ENCODE results near the gene NUP98.

Gene NUP98

DNA sequence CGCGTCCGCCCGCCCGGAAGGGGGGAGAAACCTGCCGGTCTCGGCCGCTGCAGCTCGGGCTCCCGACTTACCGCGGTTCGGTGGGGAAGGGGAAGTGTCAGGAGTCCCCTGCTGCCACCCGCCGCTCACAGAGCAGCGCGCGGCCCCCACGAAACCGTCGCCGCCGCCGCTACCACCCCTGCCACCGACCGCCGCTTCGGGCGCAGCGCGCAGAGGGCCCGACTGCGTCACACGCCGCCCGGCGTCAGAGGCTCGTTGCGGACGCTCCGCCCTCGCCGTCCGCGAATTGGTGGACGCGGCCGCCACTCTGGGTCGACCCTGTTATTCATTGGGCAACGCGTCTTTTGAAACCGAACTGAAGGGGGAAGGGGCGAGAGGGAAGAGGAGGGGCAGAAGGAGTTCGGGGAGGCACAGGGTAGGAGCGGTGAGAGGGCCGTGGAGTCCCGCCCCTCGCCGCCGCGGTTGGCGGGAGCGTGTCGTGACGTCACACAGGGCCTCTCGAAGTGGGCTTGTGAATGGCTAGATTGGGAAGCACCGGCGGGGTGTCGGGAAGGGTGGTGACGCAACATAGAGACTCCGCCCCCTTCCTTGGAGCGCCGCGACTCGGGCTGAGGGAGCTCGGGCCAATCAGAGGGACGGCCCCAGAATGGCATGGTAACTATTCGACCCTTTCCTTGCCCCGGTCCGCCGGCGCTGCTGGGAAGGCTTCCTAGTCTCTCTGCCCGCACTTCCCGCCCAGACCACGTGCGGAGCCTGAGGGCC lies at the start of gene NUP98:
Gene NUP98 (minus strand): TSS at position 226 of the 762 bp plus-strand sequence. CDS start 15,437 bp downstream, outside the sequence.
- DNase-seq: peak; percentile 82 to 100 (median 99)

DNA sequence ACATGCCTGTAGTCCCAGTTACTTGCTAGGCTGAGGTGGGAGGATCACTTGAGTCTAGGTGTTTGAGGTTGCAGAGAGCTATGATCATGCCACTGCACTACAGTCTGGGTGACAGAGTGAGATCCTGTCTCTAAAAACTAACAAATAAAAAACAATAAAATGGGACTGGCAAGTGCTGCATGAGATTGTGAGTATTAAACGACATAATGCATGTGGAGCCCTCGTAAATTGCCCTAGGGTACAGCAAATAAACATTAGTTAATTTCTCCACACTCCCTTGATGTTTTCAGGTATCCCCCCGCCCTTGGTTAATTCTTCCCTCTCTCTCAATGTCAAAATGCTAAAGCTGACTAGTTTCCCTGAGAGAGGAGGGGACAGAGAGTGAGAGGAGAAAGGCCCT lies 48.3 kb upstream of the NUP98 start:
- DNase-seq: no peak

DNA sequence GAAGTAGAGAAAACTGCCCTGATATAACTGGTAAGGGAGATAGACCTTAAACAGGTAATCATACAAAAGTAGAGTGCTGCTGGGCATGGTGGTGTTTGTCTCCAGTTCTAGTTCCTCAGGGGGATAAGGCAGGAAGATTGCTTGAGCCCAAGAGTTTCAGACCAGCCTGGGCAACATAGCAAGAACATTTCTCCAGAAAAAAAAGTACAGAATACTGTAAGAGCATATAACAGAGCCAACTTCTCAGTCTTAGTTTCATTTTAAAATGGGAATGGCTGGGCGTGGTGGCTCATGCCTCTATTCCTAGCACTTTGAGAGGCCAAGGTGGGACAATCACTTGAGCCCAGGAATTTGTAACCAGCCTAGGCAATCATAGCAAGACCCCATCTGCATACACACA lies 47.9 kb upstream of the NUP98 start:
- DNase-seq: no peak

DNA sequence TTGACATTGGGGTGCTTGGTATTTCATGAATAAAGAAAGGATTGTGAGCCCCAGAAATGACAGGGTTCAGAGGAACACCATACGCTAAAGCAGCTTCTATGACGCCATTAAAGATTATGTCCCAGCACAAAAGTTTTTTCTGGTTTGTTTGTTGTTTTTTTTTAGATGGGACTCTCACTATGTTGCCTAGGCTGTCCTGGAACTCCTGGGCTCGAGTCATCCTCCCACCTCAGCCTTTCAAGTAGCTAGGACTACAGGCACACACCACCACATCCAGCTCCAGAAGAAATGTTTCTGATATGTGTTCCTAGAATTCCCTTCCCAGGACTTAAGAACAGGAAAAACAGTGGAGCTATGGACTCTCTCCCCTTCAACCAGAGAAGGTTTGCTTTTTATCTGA lies 46.0 kb upstream of the NUP98 start:
- no peak for DNase-seq

DNA sequence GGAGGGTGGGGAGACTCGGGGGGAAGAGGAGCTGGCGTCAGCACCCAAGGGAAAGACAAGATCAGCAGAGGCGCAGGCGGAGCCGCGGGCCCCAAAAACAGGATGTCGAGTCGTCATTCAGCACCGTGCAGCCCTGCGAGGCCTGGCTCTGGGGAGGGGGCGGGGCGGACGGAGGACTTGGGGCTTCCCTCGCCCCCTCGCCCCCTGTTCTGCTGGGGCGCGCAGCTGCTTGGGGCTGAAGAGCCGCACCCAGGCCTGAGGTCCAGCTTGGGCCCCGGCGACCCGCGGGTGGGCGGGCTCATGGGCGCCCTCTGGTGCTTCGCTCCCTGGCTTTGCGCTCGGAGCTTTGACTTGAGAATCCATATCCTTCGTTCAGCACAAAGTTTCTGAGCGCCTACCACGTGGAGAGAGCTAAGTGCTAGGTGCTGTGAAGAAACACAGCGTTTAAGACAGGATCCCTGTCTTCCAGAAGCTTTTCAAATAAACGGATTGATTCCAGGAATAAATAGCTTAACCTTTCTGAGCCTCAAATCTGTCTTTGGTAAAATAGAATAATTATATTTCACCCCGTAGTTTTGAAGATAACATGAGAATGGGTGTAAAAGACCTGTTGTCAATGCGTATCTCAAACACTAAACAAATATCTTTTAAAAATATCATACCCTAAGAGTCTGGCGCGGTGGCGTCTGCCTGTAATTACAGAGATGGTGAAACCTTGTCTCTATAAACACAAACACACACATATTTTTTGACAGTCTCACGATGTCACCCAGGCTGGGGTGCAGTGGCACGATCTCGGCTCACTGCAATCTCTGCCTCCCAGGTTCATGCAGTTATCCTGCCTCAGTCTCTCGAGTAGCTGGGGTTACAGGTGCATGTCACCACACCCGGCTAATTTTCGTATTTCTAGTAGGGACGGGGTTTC lies 44.3 kb upstream of the NUP98 start:
- peak in 45 of 51 donors; percentile 53 to 95 (median 79) for DNase-seq

DNA sequence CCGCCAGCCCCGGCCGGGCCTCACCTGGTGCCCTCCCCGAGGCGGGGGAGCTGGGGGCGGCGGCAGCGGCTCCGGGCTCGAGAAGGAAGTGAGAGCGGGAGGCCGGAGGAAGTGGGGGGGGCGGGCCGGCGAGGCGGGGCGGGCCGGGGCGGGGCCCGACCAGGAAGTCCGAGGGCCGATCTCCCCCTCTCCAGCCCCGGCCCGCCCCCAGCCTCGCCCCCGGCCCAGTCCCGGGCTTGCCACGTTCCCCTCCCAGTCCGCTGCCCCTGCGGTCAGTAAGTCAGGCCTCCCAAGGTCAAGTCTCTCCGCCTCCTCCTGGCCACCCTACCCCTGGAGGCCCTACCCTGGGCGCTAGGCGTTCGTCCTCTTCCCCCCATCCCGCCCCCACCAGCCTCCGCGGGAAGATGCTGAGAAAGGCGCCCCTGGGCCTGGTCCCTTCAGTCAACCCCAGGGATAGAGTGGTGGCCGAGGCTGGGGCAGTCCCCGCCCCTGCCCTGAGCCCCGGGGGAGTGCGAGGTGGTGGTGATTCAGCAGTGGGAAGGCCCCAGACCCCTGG lies 43.6 kb upstream of the NUP98 start, which contains the start of gene RHOG:
Gene RHOG (minus strand): TSS at position 90 of the 556 bp plus-strand sequence. CDS start 12,821 bp downstream, outside the sequence.
- peak in 48 of 51 donors; percentile 48 to 95 (median 76) for DNase-seq

DNA sequence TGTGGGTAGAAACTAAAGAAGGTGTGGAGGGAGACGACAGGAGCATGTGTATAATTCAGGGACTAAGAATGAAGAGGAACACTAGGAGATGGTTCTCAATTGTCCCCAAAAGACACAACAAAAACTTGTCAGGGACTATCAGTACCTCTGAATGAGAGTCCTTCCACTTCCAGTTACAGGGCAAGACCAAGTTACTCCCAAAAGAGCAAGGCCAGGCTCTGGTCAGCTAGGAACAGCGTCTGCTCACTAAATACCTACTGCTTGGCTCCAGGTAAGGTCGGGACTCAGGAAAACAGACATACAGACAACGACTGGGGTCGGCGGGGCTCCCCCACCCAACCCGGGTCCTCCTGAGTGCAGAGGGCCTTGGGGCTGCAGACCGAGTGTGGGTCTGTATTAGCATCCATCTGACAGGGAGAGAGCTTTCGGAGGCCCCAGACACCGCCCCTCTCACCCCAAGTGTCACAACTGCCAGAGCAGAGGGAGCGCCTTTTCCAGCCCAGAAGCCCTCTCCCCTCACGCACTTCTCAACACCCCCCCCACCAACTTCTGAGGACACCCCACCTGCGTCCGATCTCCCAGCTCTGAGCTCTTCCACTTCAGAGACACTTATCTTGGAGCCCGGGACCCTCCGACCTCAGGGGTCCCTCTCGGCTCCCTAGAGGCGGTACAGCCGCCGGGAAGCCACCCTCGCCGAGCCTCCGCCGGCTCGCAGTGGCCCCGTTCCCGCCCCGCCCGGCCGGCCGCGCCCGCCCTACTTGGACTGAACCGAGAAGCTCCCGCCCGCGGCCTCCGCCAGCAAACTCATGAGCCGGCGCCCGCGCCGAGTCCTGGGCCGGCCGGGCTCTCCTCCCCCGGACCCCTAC lies 42.9 kb upstream of the NUP98 start:
- DNase-seq: peak in 6 of 51 donors; percentile 35 to 78 (median 55)

DNA sequence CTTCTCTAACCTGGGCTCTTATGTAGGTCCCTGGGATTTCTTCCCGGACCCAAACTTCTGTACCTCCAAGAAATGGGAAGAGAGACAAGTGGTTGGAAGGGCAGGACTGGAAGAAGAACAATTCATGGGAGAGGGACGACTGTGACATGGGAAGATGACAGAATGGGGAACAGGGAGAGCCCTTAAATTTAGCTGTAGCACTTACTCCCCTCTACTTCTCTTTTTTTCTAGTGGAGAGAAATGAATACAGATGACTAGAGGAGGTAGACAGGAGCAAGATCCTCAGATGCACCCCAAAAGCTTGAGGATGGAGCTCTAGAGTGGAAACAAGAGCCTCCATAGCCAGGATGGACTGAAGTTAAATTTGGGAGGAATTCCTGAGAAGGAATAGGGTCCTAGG lies 41.1 kb upstream of the NUP98 start:
- no peak for DNase-seq

DNA sequence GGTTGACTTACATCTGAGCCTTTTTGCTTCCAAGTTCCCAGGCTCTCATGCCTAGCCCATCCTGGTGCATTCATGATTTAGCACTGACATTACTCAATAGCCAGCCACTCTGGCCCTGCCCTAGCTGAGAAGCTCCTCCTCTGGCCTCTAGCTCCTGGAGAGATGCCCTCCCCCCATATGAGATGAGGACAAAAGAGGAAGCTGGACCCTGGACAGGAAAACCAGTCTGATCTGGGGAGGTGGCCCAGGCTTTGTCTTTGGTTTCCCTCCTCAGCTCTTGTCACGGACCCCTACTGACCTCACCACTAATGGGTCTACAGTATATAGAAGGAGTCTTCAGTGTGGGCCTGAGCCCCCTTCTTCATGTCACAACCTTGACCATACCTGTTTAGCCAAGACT lies 40.4 kb upstream of the NUP98 start:
- peak in 15 of 51 donors; percentile 10 to 57 (median 40) for DNase-seq

DNA sequence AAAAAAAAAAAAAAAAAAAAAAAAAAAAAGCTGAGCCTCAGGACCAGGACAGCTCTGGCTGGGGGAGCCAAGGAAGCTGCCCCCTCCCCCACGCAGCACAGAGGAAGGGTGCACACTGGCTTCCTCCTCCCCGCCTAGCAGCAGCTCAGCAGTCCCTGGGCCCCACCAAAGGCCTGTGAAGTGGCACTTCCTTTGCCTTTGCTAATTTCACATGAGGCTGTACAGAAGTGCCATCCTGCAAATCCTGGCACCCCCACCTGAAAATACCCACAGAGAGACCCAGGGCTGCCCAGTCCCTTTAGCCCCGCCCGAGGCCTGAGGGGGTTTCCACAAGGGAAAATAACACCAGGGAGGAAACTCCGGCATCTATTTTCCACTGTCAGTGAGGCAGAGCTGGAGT lies 39.5 kb upstream of the NUP98 start:
- DNase-seq: peak in 7 of 51 donors; percentile 10 to 37 (median 24)

DNA sequence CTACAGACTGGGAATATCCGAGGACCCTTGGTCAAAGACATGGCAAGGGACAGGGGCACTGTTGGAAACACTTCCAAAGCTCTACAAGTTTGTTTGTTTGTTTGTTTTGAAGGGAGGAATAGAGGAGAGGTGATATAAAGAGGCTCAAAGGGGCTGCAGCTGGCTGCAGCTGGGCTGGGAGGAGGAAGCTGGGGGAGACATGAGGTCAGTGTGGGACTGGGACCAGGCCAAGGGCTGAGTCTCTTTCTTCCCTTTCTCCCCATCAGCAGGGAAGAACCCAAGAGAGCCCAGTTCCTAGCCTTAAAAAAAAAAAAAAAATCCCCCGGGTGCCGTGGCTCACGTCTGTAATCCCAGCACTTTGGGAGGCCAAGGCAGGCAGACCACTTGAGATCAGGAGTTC lies 38.4 kb upstream of the NUP98 start:
- peak in 15 of 51 donors; percentile 18 to 56 (median 36) for DNase-seq

DNA sequence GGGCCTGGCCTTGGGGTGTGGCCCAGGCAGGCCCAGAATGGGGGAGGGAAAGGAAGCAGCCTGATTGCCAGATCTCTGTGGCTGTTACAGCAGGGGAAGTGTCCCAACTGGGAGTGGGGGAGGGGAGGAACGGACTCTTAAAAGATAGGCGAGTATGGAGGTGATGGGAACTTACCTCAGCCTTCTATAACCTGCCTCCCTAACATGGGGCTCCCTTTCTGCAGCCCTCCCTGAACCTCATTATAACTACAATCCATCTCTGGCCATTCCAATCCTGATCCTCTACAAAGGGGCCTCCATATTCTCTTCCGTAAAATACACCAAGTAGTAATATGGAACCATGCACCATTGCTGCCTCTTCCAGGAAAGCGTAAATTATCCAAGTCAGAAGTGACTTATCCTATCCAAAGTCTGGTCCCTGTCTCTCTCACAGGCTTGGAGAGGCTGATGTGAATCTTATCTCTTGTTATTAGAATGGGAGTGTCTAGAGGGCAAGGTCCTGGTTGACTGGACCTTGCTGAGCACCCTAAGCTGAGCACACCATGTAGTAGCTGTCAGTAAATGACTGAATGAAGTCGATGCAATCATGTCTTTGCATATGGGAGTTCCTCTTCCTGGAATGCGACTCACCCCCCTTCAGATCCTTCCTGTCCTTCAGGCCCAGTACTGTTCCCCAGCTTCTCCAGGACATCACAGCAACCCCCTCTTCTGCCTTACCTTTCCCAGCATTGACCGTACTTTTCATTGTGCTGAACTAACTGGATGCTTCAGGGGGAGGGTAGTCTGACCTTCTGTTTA lies 37.5 kb upstream of the NUP98 start:
- peak in 9 of 51 donors; percentile 13 to 55 (median 33) for DNase-seq

DNA sequence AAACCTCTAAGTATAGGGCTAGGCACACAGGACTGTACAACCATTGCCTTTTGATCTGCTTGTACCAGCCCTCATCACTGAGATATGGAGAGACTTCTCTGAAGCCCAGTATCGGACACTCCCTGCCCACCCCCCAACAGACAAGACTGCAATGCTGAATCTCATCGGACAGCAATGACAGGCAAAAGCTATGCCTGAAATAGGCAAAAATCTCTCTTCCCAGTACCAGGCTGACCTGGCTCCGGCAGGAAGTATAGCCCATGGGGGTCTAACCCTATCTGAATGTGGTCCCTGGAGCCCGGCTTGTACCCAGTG lies 37.0 kb upstream of the NUP98 start:
- no peak for DNase-seq

DNA sequence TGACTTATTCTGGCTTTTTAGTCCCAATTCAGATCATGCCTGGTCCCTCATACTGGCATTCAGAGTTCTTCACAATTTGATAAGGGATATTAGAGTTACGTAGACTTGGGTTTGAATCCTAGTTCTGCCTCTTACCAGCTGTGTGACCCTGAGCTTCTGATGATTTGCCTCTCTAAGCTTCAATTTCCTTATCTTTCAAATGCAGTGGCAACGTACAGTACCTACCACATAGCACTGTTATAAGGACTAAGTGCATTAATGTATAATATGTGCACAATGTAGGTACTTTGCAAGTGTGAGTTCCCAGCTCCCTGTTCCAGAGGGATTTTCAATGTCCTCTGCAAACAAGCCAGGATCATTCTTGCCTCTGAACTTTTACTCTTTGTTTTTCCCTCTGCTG lies 36.1 kb upstream of the NUP98 start:
- no peak for DNase-seq

DNA sequence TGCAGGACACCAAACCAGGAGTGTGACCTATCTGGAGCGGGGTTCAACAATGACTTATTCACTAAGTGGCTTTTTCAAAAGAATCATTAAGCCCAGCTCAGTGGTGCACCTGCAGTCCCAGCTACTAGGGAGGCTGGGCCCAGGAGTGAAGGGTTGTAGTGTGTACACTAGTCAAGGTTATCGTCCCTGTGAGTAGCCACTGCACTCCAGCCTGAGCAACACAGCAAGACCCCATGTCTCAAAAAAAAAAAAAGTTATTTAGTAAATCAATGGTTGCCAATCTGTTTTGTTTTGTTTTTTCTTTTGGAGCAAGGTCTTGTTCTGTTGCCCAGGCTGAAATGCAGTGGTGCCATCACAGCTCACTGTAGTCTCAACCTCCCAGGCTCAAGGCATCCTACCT lies 35.5 kb upstream of the NUP98 start:
- peak in 1 of 51 donors; percentile 8 for DNase-seq

DNA sequence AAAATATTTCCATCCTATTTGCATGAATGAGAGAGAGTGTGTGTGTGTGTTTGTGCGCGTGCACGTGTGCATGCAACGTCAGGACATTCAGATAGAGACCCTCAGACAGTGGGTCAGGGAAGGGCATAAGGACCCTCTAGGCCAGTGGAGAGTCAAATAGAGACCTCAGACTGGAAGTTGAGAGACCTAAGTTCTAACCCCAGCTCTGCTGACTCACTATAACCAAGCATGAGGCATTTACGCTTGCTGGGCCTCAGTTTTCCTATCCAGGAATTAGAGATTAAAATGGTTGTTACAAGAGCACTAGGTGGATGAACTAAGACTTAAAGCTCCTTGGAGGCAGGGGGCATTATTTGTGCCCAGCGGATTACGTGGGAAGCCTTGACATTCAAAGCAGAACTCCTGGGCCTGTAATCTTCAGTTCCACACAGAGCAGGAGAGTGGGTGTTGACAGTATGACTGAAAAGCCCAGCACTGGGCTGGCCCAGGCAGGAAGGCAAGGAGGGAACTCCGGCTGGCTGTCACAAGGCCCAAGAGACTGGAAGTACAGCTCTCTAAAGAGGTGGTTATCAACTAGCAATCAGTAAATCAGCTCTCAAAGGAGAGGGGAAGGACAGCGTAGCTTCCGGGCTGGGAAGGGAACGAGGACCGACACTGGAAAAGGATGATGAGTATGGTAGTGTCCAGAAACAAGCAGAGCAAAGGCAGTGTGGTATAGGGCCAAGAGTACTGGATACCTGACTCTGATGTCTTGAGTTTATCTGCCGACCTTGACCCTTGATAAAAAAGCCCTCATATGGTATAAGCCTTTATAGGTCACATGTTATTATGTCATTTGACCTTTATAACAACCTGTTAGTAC lies 34.3 kb upstream of the NUP98 start:
- DNase-seq: peak in 4 of 51 donors; percentile 8 to 36 (median 22)

DNA sequence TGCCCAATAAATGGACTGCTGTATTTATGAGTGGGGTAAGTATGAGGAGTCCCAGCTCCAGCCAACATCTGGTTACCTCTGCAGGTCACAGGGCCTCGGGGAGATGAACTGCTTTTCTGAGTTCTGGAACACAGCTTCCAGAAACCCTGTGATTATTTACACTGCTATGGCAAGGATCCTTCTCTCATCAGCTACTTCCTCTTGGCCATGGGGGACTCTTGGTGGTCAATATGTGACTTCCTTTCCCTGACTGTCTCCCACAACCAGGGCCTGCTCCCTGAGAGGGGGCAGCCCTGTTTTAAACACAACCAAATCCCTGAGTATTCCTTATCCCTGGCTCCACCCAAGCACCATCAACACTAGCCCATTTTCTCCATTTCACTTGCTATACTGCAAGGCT lies 33.4 kb upstream of the NUP98 start:
- no peak for DNase-seq

DNA sequence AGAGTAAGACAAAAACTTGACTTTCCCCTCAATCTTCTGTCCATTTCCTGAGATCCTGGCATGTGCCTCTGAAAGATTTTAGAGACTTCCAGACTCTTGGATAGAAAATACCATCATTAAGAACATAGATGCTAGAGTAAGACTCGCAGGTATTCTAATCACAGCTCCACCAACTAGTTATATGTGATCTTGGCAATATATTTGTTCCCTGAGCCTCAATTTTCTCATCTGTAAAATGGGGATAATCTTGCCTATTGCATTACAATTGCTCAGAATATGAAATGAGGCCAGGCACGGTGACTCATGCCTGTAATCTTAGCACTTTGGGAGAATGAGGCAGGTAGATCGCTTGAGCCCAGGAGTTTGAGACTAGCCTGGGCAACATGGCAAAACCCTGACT lies 32.7 kb upstream of the NUP98 start:
- DNase-seq: no peak
